Measurements from ENCODE around the gene TMEM270.

The TMEM270 gene

DNA sequence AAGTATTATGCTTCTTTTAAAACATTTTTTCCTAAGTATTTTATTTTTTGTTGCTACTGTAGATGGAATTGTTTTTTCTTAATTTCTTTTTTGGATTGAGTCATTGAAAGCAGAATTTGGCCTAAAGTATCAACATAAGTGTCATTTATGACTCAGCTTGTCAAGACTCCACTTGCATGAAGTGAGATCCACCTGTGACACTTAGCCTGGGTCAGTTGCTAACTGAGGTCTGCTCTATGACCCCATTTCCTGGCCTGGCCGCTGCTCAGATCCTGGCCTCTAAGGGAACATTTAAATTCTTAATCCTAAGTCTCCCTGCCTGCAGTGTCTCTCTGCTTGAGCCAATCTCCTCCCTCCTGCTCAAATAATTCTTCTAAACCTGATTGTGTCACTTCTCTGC, 35.5 kb downstream of the TMEM270 start:
- no peaks in the 10 kb centered on the region for H3K36me3 Mint-ChIP-seq (ENCODE audit: low read depth)
- H3K27ac Mint-ChIP-seq = no peak overlapping the region
- H3K27me3 Mint-ChIP-seq (ENCODE audit: low read depth) = no peaks in the 10 kb centered on the region
- no peak overlapping the region for H3K4me3 Mint-ChIP-seq
- peaks cover 5% of the 10 kb centered on the region for H3K9me3 Mint-ChIP-seq
- H3K4me1 Mint-ChIP-seq (ENCODE audit: low read depth) = no peaks in the 10 kb centered on the region

DNA sequence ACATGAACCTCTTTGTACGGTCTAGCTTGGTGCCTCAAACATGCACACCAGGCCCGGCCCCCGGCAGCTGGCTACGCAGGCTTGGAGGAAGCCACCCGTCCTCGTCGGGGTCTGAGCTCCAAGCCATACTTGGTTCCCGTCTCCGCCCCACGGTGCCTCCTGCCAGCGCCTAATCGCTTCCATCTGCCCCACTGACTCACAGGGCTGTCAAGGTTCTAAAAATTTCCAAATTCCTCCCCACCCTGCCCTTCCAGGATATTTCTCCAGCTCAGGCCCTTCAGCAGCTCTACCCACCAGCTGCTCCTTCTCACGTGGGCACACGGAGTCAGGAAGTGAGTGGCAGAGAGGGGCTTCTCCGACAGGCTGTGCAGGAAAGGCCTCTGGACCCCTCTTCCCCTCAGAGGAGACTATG, 38.8 kb downstream of the TMEM270 start:
- Mint-ChIP-seq H3K27ac (no peak overlapping the region), H3K36me3 (ENCODE audit: low read depth) (no peaks in the 10 kb centered on the region), H3K9me3 (peaks cover 5% of the 10 kb centered on the region), H3K4me1 (ENCODE audit: low read depth) (no peaks in the 10 kb centered on the region), H3K27me3 (ENCODE audit: low read depth) (no peaks in the 10 kb centered on the region), H3K4me3 (no peak overlapping the region)

DNA sequence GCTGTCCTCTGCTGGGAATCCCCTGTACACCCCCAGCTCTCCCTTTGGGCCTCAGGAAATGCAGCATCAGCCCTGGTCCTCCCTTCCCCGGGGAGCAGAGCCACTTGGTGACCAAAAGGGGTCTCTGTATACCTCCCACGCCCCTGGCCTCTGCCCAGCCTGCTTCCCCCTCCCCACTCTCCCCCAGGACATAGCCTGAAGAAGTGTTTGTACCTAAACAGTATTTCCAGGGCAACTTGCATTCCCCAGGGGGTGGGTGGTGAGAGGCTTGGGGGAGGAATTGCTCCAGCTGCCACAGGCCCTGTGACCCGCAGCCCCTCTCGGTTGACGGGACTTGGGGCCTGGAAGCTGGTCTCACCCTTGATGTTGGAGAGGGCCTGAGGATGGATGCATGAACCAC, 39.3 kb downstream of the TMEM270 start:
- H3K4me3 Mint-ChIP-seq = no peak overlapping the region
- no peaks in the 10 kb centered on the region for H3K4me1 Mint-ChIP-seq (ENCODE audit: low read depth)
- peaks cover 5% of the 10 kb centered on the region for H3K9me3 Mint-ChIP-seq
- H3K36me3 Mint-ChIP-seq (ENCODE audit: low read depth) = no peaks in the 10 kb centered on the region
- H3K27me3 Mint-ChIP-seq (ENCODE audit: low read depth) = no peaks in the 10 kb centered on the region
- H3K27ac Mint-ChIP-seq = no peak overlapping the region

DNA sequence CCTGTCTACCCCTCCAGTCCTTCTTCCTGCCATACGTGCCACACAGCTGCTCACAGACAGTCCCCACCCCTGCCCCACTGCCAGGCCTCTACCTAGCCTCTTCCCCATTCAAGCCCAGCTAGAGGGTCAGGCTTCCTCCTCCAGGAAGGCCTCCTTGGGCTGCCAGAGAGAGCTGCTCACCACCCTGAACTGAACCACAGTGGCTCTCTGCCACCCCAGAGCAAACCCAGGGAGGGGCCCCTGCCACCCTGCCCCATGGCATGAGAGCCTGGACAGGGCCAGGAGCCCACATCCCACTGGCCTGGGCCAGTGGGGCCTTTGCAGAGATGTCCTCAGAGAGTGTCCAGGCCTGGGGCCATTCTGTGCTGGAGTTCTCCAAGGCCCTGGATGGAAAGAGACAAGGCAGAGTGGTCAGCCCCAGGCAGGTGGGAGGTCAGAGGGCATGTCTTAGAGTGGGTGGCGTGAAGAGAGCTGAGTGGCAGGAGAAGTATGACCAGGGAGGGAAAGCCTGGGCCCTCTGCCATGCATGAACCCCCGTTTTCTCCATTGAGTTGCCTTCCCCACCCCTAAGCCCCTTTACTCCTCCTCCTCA, 40.4 kb downstream of the TMEM270 start:
- no peaks in the 10 kb centered on the region for H3K9me3 Mint-ChIP-seq
- no peaks in the 10 kb centered on the region for H3K4me1 Mint-ChIP-seq (ENCODE audit: low read depth)
- H3K4me3 Mint-ChIP-seq = no peak overlapping the region
- H3K36me3 Mint-ChIP-seq (ENCODE audit: low read depth) = no peaks in the 10 kb centered on the region
- H3K27me3 Mint-ChIP-seq (ENCODE audit: low read depth) = no peaks in the 10 kb centered on the region
- no peak overlapping the region for H3K27ac Mint-ChIP-seq

DNA sequence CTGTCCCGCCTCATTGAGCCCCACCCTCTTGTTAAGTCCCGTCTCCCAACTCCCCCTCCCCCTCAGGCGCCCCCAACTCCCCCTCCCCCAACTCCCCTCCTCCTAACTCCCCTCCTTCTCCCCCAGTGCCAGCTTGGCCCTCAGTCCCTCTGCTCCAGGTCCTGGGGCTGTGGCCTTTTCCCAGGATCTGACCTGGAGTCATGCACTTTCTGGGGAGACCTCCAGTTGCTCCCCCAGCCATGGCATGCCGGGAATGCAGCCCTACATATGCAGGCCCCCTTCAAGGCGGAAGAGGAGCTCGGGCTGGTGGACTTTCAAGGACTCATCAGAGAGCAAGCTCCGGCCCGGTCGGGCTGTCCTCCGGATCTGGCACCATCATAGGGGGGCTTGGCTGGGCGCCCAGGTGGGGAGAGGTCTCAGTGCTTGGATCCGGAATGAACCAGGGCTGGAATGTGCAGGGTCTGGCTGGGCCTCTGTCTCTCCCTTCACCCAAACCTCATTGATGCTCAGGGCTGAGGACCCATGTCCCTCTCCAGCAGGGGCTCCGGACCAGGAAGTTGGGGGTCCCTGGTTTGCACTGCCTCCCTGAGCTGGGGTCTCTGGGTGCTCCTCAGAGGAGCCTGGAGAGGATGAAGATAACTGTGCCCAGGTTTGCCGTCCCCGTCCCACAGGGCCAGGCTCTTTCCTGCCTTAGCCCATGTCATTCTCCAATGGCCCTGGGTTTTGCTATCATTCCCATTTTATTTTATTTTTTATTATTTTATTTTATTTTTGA, 41.1 kb downstream of the TMEM270 start:
- Mint-ChIP-seq H3K36me3 (ENCODE audit: low read depth) (no peaks in the 10 kb centered on the region), H3K27ac (no peak overlapping the region), H3K4me3 (no peak overlapping the region), H3K27me3 (ENCODE audit: low read depth) (no peaks in the 10 kb centered on the region), H3K9me3 (no peaks in the 10 kb centered on the region), H3K4me1 (ENCODE audit: low read depth) (no peaks in the 10 kb centered on the region)

DNA sequence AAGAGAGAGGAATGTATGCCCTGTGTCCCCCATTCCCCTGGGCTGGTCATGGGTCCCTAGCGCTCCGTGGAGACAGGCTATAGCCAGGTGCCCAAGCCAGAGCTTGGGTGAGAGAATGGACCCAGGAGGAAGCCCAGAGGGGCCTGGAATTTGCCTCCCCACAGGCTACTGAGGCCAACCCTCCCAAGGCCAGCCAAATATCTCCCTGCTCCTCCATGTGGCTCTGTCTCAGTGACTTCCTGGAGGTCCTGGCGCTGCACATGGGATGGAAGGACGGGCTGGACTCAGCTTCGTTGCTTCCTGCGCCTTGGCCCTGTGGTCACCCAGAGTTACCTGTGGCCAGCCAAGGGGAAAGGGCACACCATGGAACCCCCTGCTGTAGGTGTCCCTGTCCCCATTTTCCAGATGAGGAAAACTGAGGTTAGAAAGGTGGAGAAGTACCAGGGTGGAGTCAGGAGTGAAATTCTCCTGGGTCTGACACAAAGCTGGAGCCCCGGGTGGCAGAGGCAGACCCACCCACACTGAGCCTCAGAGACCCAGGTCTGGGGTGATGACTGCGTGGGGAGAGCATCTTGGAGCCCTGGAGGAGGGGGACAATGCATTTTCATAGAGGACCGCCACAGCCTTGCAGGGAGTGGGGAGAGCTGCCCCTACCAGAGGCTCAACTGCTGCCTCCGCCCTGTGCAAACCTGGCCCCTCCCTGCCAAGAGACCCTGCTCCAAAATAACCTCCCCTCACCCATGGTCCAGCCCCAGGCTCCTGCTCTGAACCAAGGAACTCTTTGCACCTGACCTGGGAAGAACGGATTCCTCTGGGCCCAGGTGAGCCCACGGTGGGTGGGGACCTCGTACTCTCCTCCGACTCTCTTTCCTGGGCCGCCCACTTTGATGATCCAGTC, 42.6 kb downstream of the TMEM270 start:
- no peaks in the 10 kb centered on the region for H3K27me3 Mint-ChIP-seq (ENCODE audit: low read depth)
- H3K27ac Mint-ChIP-seq = no peak overlapping the region
- no peak overlapping the region for H3K4me3 Mint-ChIP-seq
- no peaks in the 10 kb centered on the region for H3K36me3 Mint-ChIP-seq (ENCODE audit: low read depth)
- H3K4me1 Mint-ChIP-seq (ENCODE audit: low read depth) = no peaks in the 10 kb centered on the region
- H3K9me3 Mint-ChIP-seq = no peaks in the 10 kb centered on the region

DNA sequence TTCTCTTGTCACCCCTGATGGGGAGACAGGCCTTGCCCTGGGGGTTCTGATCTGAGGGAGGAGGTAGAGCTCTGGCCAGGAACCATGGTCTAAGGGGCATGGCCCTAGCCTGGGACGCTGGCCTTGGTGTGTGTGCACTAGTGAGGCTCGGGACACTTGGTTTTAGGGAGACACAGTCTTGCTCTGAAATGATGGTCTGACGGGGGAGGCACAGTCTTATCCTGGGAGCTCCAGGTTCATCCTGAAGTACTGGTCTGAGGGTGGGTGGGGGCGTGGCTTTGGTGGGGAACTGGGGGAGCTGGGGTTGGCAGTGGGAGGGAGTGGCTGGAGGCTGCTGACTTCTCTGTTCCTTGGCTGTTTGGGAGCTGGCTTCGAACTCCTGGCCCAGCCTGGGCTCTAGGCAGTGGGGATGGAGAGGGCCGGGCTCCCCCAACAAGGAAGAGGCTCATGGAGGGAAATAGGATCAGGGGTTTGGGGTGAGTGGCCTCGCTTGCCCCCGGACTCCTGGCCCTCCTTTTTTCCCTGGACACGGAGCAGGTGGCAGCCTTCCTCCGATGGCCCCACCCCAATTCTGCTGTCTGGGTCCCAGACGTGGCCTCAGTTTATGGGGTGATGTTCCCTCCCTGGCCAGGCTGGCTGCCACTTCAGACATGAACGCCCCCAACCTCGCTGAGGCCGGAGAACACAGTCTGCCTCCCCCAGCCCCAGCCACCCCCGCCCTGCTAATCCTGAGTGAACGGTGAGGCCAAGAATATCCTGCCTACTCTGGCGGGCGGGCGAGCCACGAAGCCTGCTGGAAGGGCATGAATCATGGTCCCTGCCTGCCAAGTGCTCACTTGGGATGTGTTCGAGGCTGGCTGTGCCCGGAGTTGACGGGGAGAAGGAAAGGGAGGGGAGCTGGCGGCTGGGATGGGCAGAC, 43.5 kb downstream of the TMEM270 start:
- Mint-ChIP-seq H3K9me3 (no peaks in the 10 kb centered on the region), H3K27me3 (ENCODE audit: low read depth) (no peaks in the 10 kb centered on the region), H3K4me3 (no peak overlapping the region), H3K36me3 (ENCODE audit: low read depth) (no peaks in the 10 kb centered on the region), H3K27ac (no peak overlapping the region), H3K4me1 (ENCODE audit: low read depth) (no peaks in the 10 kb centered on the region)

DNA sequence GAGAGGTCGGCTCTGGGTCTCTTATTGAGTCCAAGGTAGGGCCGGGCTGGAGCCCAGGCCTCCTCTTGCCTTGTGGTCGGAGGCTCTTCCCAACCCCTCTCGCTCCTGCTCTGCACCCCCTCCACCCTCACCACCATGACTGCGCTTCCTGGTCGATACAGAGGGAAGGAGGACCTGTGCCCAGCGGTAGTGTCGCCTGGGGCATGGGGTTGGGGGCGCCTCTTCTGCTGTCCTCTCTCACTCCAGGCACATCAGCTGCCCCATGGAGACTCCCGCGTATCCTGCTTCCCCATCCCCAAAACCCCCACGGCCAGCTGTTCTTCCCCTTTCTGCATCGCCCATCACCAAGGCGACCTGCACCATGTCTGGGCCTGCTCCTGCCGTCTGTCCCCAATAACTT, 44.4 kb downstream of the TMEM270 start:
- no peaks in the 10 kb centered on the region for H3K27me3 Mint-ChIP-seq (ENCODE audit: low read depth)
- no peaks in the 10 kb centered on the region for H3K4me1 Mint-ChIP-seq (ENCODE audit: low read depth)
- no peak overlapping the region for H3K27ac Mint-ChIP-seq
- no peaks in the 10 kb centered on the region for H3K36me3 Mint-ChIP-seq (ENCODE audit: low read depth)
- H3K4me3 Mint-ChIP-seq = no peak overlapping the region
- H3K9me3 Mint-ChIP-seq = no peaks in the 10 kb centered on the region

DNA sequence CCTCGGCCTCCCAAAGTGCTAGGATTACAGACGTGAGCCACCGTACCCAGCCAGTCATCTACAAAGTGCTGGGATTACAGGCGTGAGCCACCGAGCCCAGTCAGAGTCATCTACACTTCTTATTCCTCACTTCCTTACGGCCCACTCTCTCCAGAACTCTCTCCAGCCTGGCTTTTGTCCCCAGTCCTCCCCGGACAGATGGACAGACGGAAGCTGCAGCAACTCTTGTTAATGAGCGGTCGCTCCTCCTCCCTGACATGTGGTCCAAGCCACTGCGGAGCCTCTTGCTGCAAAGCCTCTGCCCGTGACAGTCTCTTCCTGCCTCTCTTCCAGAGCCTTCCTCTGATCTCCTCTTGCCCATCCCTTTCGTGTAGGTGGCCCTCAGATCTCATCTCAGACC, 45.9 kb downstream of the TMEM270 start:
- no peaks in the 10 kb centered on the region for H3K9me3 Mint-ChIP-seq
- no peaks in the 10 kb centered on the region for H3K4me1 Mint-ChIP-seq (ENCODE audit: low read depth)
- no peak overlapping the region for H3K27ac Mint-ChIP-seq
- no peaks in the 10 kb centered on the region for H3K27me3 Mint-ChIP-seq (ENCODE audit: low read depth)
- no peak overlapping the region for H3K4me3 Mint-ChIP-seq
- no peaks in the 10 kb centered on the region for H3K36me3 Mint-ChIP-seq (ENCODE audit: low read depth)

DNA sequence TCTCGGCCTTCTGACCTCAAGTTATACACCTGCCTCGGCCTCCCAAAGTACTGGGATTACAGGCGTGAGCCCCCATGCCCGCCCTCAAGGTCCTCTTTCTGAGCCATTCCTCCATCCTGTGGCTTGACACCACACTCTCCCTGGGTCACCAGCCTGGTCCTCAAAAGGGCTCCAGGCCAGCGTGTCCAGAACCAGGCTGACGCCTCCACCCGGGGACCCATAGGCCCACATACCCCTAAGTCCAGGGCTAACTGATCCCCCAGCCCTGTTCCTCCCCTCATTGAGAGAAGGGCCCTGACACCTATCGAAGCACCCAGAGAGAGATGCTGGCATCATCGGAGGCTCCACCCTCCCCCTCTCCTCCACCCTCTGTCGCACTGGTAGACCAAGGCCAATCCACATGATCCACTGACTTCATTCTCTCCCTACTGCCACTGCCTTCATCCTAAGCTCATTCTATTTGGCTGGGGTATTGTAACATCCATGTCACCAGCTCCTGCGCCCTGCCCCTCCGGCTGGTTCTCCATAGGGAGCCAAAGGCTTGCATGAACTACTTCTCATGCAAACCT, 46.7 kb downstream of the TMEM270 start:
- H3K36me3 Mint-ChIP-seq (ENCODE audit: low read depth) = no peaks in the 10 kb centered on the region
- H3K9me3 Mint-ChIP-seq = no peaks in the 10 kb centered on the region
- no peak overlapping the region for H3K4me3 Mint-ChIP-seq
- no peaks in the 10 kb centered on the region for H3K27me3 Mint-ChIP-seq (ENCODE audit: low read depth)
- no peak overlapping the region for H3K27ac Mint-ChIP-seq
- no peaks in the 10 kb centered on the region for H3K4me1 Mint-ChIP-seq (ENCODE audit: low read depth)

DNA sequence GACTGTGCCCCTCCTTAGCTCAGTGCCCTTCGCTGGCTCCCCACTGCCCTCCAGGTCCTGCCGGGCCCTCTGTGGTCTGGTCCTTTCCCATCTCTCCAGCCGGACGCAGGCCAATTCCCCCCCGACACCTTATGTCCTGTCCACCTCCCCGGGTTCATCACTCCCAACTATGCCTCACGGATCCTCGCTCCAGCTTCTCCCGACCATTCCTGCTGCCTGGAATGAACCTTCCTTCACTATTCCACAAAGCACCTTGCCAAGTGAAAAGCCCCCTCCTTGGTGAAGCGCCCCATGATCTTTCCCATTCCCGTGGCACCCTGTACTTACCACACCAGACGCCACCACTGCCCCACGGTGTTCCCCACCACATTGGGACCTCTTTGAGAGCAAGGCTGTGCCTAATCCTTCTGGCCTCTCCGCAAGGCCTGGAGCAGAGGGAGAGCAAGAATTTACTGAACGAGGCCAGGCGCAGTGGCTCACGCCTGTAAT, 47.2 kb downstream of the TMEM270 start:
- H3K36me3 Mint-ChIP-seq (ENCODE audit: low read depth) = no peaks in the 10 kb centered on the region
- no peaks in the 10 kb centered on the region for H3K4me1 Mint-ChIP-seq (ENCODE audit: low read depth)
- no peaks in the 10 kb centered on the region for H3K27me3 Mint-ChIP-seq (ENCODE audit: low read depth)
- no peak overlapping the region for H3K27ac Mint-ChIP-seq
- no peaks in the 10 kb centered on the region for H3K9me3 Mint-ChIP-seq
- H3K4me3 Mint-ChIP-seq = no peak overlapping the region

DNA sequence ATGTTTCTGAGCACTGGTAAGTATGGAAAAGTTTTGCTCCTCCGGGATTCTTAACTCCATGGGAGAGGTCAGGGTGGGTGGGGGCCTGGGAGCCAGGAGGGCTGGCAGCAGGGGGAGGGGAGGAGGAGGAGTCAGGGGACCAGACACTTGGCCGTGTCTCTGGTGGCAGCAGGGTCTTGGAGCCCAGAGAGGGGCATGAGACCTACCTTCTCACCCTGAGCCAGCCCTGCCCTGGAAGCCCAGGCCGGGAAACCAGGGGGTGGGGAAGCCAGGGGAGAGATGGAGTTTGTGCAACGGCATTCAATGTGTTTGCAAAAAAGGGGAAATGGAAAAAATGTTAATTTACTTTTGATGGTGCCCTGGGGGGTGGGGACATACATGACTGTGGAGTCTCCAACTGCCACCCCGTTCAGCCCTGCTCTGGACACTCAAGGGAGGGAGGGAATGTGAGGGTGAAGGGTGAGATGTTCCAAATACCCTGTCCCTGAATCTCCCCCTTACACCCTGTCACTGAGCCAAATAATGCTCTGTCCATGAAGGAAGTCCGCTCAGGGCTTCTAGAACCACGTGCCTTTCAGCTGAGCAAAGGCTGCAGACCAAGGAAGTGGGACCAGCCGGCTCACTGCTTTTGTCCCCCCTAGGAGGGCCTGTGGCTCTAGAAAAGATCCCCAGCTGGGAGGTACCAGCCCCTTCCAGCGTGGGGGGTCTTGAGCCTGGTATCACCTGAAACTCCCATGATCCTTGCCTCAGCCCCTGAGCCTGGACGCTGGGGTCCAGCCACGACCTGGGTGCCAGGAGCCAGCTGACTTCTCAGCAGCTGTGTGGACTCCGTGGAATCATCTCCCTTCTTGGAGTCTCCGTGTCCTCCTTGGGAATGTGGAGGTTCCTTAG, 48.3 kb downstream of the TMEM270 start:
- no peaks in the 10 kb centered on the region for H3K4me1 Mint-ChIP-seq (ENCODE audit: low read depth)
- H3K4me3 Mint-ChIP-seq = no peak overlapping the region
- H3K27me3 Mint-ChIP-seq (ENCODE audit: low read depth) = no peaks in the 10 kb centered on the region
- no peak overlapping the region for H3K27ac Mint-ChIP-seq
- H3K36me3 Mint-ChIP-seq (ENCODE audit: low read depth) = no peaks in the 10 kb centered on the region
- no peaks in the 10 kb centered on the region for H3K9me3 Mint-ChIP-seq

DNA sequence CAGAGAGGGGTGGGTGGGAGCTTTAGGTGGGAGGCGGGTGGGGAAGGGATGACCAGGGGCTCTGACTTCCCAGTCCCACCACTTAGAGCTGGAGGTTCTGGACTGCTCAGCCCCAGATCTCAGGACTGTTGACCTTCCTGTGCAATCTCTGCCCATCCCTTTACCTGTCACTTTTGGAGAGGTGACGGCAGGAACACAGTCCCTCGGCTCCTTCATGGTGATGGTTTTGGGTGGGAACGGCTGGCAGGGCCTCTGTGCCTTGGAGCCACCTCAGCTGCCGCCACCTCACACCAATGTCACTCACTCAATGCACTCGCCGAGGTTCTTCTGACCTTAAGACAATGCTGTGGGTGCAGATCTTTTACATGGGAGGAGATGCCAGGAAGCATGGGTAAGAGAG, 49.0 kb downstream of the TMEM270 start:
- H3K9me3 Mint-ChIP-seq = no peaks in the 10 kb centered on the region
- no peak overlapping the region for H3K4me3 Mint-ChIP-seq
- no peaks in the 10 kb centered on the region for H3K36me3 Mint-ChIP-seq (ENCODE audit: low read depth)
- H3K27ac Mint-ChIP-seq = no peak overlapping the region
- no peaks in the 10 kb centered on the region for H3K27me3 Mint-ChIP-seq (ENCODE audit: low read depth)
- no peaks in the 10 kb centered on the region for H3K4me1 Mint-ChIP-seq (ENCODE audit: low read depth)

All from T-helper 1 cell treated with Interleukin-12 subunit alpha and Interleukin-12 subunit beta and Interleukin-4 antibody, amounts not matched to agents 30 μg/mL and 1 μg/mL, for 36 hours (primary cell).